ENCODE results near the gene RTTN.
A peak's percentile ranks its signal among the peaks of the same experiment; 100 is the strongest.
"Not testable (repeated sequence)": the region's sequence is repeated elsewhere in the genome, so short reads cannot be mapped to it uniquely, and the experiment has no call there.

The RTTN gene

GRCh38 chr18:70243131-70243929, 37.8 kb upstream of the RTTN start:
- no peak overlapping the region for H3K4me3 ChIP-seq (ENCODE audit: control insufficient read depth, low read depth, low read length)
- DNase-seq (ENCODE audit: low read depth), result peak; percentile 8
- no peak for TF ChIP-seq CTCF (IDR thresholded peaks at IDR 0.05; ENCODE audit: control insufficient read depth, insufficient read depth, low read depth, low read length, missing control alignments)

GRCh38 chr18:70236921-70237320, 31.4 kb upstream of the RTTN start:
- H3K4me3 ChIP-seq (ENCODE audit: control insufficient read depth, low read depth, low read length); DNase-seq (ENCODE audit: low read depth): not testable (repeated sequence)

- no peak for DNase-seq (ENCODE audit: low read depth)
- TF ChIP-seq CTCF (IDR thresholded peaks at IDR 0.05; ENCODE audit: control insufficient read depth, insufficient read depth, low read depth, low read length, missing control alignments), result no peak
- no peak overlapping the region for H3K4me3 ChIP-seq (ENCODE audit: control insufficient read depth, low read depth, low read length)
Observed at GRCh38 chr18:70235478-70235877, 30.0 kb upstream of the RTTN start.

- no peak for TF ChIP-seq CTCF (IDR thresholded peaks at IDR 0.05; ENCODE audit: control insufficient read depth, insufficient read depth, low read depth, low read length, missing control alignments)
- peak; percentile 13 for DNase-seq (ENCODE audit: low read depth)
Observed at GRCh38 chr18:70234667-70235459, 29.4 kb upstream of the RTTN start.

GRCh38 chr18:70233974-70234373, 28.5 kb upstream of the RTTN start:
- TF ChIP-seq CTCF (IDR thresholded peaks at IDR 0.05; ENCODE audit: control insufficient read depth, insufficient read depth, low read depth, low read length, missing control alignments), result no peak
- no peak overlapping the region for H3K4me3 ChIP-seq (ENCODE audit: control insufficient read depth, low read depth, low read length)
- DNase-seq (ENCODE audit: low read depth), result no peak

More at GRCh38 chr18:70234667-70235459, 29.4 kb upstream of the RTTN start:
- no peak overlapping the region for H3K4me3 ChIP-seq (ENCODE audit: control insufficient read depth, low read depth, low read length)

GRCh38 chr18:70232261-70232660, 26.8 kb upstream of the RTTN start:
- DNase-seq (ENCODE audit: low read depth), result no peak
- no peak for TF ChIP-seq CTCF (IDR thresholded peaks at IDR 0.05; ENCODE audit: control insufficient read depth, insufficient read depth, low read depth, low read length, missing control alignments)
- H3K4me3 ChIP-seq (ENCODE audit: control insufficient read depth, low read depth, low read length), result no peak overlapping the region

GRCh38 chr18:70229639-70230038, 24.2 kb upstream of the RTTN start:
- no peak overlapping the region for H3K4me3 ChIP-seq (ENCODE audit: control insufficient read depth, low read depth, low read length)
- DNase-seq (ENCODE audit: low read depth), result no peak
- TF ChIP-seq CTCF (IDR thresholded peaks at IDR 0.05; ENCODE audit: control insufficient read depth, insufficient read depth, low read depth, low read length, missing control alignments), result no peak
